Epidermal melanocyte (primary cell): ENCODE measurements around the gene SHISAL2A.

ENCODE experiments used
- DNase-seq: peaks from one replicate; pipeline ENCODE4 v3.0.0; 2011; ENCODE audit warnings: low spot score; ENCODE audit not compliant: insufficient read length

SHISAL2A gene

DNA sequence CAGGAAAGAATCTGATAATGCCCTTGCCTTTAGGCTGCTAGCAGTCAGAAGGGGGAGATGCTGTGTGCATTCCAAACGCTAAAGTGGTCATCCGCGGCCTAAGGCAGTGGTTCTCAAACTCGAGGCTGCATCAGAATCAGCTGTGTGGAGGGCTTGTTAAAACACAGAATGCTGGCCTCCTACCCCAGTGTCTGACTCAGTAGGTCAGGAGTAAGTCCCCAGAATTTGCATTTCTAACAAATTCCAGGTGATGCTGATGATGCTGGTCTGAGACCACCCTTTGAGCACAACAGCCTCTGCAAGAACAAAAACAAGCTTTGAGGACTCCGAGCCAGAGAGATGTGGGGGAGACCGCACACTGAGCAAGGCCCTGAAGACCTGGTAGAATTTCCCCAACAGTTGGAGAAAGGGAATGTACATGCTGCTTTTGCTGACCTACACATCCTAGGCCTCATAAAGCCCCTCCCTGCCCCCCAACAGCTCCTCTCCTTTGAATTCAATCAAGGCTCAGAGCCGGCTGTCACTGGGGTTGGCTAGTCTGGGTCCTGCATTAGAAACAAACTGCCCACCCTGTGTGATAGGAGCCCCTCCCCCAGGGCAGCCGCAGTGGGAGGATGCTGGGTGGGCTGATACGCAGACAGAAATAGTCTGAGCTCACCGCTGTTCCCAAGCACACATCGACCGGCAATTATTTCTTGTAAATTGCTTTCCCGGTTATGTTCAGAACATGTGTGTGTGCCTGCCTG is 27.1 kb downstream of the SHISAL2A start:
- DNase-seq = no peak

DNA sequence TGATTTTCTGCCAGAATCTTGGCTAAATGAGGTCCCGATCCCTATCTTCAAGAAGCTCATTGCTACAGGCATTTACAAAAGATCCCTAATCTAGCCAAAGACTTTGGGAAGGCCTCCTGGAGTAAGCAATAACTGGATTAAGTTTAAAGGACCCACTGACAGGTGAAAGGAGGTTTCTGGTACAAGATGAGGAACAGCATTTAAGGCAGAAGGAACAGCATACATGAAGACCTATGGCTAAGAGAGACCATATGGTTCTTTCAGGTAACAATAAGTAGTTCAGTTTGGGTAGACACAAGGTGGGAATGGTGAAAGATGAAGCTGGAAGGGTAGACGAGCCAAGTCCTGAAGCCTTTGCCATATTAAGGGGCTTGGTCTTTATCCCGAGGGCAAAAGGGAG is 27.8 kb downstream of the SHISAL2A start:
- DNase-seq = no peak

DNA sequence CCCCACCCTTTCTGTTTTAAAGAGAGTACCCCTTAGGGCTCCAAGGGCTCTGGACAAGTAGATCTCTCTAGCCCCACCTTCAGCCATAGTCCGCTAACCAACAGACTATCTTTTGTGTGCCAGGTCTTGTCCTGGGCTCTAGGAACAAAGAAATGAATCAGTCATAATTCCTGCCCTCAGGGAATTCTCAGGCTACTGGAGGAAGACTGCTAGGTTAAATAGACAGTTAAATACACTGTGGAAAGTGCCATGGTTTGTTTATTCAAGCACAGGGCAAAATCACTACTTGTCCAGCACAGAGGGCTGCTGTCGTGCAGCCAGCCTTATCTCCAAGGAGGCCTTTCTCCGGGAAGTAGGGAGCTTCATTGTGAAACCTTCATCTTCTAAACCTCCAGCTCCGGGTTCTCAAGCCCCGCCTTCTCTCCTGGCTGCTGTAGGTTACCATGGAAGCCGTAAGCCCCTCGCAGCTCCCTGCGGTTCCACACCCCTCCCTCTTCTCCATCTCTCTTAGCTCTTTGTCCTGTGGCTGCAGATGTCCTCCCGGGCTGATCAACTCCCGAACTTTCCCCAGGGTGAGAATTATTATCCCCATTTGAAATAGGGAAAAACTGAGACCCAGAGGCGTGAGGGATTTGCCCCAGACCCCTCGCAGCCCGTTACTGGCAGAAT is 29.8 kb downstream of the SHISAL2A start:
- peak; percentile 68 for DNase-seq

DNA sequence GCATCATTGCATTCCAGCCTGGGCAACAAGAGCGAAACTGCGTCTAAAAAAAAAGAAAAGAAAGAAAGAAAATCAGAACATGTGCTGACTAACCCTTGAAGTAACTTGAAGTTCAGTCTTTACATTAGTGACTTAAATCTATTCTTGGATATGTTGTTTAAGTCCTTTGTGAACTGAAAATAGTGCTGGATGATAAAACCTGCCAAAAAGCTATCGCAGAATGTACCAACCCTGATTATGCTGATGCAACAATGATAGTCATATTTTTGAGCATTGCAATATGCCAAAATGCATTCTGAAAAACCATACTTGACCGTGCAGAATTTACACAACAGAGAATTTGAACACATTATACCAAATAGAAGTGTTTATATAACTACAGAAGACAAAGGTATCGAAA is 30.7 kb downstream of the SHISAL2A start:
- no peak for DNase-seq

DNA sequence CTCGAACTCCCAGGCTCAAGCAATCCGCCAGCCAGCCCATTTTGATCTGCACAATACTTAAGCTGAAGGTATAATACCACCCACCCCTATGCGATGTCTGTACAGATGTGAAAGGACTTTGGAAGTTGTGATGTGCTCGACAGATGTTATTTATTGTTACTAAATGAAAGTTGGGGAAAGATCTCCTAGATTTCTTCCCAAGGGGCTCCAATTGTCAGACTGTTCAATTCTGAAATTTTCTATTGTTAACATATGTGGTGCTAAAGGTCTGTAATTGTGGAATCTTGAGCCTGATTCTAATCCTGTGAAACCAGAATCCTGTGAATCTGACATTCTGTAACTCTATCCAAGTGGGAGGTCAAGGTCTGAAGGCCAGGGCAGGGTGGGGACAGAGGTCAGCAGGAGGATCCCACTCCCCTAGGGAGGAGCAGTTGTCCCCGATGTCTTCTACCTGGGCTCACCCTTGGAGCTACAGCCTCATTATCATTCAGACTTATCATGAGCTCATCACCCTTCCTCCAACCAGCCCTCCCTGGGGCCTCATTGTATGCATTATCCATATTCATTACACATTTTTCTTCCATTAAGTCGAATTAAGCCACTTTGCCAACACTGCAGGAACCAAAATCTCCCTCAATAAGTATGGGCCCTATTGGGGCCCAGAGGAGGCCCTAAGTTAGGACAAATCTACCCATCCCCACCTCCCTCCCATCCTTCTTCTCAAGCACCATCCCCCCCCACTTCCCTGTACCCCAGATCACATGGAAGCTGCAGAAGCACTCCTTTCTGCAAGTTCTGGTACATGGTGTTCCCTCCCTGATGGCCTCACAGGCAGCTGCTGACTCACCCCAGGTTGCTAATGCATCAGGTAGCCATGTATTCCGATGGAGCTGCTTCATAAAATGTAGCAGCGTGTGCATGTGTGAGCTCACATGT is 32.3 kb downstream of the SHISAL2A start:
- no peak for DNase-seq

DNA sequence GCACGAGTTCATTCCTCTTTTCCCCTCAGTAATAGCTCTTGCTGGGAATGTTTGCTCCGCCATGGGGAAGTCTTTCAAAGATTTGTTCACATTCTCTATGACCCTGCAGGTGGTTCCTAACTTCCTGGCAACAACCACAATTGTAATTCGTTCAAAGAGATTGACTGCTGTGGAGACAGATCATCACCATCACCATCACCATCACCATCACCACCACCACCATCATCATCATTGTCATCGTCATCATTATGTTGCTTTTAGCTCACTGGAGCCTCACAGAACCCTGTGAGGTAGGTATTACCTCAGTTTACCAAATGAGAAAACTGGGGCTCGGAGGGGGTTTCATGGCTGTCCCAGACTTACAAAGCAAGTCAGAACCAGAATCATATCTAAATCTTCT is 34.3 kb downstream of the SHISAL2A start:
- no peak for DNase-seq

GRCh38 chr1:52667984-52668383 is 35.0 kb downstream of the SHISAL2A start:
- no peak for DNase-seq

GRCh38 chr1:52668711-52669110 is 35.7 kb downstream of the SHISAL2A start:
- no peak for DNase-seq

GRCh38 chr1:52669696-52670095 is 36.7 kb downstream of the SHISAL2A start:
- peak; percentile 57 for DNase-seq

- DNase-seq = no peak
Observed at GRCh38 chr1:52670604-52671003, 37.6 kb downstream of the SHISAL2A start.

DNA sequence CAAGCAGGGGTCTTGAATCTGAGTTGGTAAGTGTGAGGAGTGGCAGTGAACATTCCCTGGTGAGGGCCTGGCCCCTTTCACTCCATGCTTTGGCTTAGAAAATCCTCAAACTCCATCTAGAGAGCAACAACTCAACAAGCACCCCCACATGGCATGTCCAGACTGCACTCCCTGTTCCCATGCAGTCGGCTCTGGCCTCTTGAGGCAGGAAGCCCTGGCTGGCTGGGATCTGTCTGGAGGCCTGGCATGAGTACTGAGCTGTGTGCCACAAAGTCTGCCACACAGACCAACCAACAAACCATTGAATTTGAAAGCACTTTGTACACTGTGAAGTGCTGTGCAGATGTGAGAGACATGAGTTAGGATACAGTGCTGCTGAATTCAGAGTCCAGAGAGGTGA is 40.0 kb downstream of the SHISAL2A start:
- no peak for DNase-seq

DNA sequence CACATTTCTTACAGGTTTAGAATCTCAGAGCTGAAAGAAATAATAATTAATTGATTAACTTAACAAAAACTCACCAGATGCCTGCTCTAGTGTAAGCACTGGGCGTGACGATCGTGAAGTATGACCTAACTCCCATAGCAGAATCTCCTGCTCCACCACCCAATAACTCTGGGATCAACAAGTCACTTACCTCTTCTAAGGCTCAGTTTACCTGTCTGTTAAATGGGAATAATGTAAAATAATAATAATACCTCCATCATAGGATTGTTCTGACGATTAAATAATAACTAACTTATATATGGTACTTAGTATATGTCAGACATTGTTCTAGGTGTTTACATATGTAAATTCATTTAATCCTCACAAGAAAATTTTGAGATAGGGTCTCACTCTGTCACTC is 40.5 kb downstream of the SHISAL2A start:
- no peak for DNase-seq

DNA sequence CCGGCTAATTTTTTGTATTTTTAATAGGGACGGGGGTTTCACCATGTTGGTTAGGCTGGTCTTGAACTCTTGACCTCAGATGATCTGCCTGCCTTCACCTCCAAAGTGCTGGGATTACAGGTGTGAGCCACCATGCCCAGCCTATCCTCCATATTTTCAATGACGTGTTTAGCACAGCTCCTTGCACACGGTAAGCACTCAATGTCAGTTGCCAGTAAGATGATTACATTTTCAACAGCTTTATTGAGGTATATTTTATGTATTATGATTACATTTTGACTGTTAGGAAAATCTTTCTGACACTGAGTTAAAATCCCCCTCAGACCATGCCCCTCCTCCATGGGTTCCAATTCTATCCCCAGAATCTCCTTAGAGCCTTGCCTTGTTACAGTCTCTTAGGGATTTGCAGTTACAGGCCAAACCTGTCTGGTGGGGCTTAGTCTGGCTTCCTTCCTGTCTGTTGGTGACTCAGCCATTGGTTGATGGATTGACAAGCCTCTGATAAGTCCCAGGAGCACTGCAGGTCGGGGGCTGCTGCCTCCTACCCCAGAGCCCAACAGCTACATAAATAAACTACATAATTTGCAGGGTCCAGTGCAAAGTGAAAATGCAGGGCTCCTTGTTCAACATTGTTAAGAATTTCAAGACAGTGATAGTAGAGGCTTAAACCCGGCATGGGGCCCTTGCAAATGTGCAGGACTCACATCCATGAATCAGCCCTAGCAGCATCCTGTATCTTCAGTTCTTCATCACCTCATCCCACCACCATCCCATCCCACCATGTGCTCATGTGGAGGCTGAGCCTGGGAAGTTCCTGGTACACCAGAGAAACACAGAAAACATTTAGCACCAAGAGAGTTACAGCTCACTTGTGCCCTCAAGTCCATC is 41.8 kb downstream of the SHISAL2A start:
- no peak for DNase-seq

- no peak for DNase-seq
Observed at GRCh38 chr1:52676249-52676903, 43.4 kb downstream of the SHISAL2A start.

DNA sequence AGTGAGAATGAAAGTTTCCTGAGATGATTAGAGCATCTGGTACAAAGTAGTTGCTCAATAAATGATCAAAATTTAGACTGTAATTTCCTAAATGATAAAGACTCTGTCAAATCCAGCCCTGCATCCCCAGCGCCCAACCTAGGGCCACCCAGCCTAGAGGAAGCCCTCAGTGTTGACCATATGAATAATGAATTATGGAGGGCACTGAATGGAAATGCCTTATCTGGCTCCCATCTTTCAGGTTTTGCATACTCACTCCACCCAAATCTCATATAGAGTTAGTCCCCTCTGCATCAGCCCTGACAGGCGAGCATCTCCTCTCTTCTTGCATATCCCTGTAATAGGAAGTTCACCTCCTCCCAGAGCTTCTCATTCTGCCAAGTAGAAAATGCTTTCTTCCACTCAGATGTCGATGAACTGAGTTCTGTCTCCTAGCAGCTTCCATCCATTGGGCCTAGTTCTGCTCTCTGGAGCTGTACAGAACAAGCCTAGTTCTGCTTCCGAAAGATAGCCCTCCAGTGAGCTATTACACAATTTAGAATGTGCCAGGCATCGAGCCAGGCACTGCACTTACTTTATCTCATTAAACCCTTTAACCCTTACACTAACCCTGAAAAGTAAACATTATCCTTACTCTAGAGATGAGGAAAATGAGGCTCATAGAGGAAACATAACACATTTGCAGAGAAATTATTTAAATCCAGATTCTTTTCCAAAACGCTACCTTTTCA is 44.3 kb downstream of the SHISAL2A start:
- DNase-seq = no peak

GRCh38 chr1:52679048-52679447 is 46.1 kb downstream of the SHISAL2A start:
- DNase-seq = no peak

- no peak for DNase-seq
Observed at GRCh38 chr1:52679498-52679897, 46.5 kb downstream of the SHISAL2A start.

DNA sequence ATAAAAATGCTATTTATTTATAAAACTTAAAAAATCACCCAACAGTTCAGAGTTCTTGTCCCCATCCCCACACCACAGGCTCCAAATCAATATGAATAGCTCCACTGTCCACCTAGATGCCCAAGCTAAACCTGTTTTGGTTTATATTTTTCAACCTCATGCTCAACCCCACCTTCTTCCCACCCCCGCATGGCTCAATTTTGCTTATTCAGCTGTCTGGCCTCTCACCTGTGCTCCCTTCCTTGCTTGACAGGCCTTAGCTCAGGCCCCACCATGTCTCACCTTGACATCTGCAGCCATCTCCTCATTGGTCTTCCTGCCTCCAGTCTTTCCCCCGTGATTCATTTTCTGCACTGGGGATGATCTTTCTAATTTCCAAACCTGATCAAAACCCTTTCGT is 47.4 kb downstream of the SHISAL2A start:
- no peak for DNase-seq

DNA sequence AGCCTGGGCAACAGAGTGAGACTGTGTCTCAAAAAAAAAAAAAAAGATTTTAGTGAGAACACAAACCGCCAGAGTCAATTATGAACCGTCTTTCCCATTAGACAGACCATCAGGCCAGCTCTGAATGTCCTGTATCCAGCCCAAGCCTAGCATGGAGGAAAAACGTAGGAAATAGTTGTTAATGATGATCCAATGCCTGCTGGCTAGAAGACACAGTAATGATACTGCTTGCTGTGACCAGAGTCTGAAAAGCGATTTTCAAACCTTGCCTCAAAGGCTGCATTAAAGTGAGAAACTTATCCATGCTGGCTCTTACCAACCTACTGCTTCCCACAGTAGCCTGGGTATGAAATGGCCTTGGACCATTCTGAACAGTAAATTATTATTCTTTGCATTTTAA is 48.2 kb downstream of the SHISAL2A start:
- no peak for DNase-seq
